ENCODE results near the gene C16orf74. TPM values are rescaled to one million over a fixed set of nuclear protein-coding genes. Genes with fewer than 3 reads are reported as not detected.

Gene C16orf74
- total RNA-seq, 6 experiments from 2014 or later, result 0.31 to 0.98 (median 0.70) TPM; not detected in 2

DNA sequence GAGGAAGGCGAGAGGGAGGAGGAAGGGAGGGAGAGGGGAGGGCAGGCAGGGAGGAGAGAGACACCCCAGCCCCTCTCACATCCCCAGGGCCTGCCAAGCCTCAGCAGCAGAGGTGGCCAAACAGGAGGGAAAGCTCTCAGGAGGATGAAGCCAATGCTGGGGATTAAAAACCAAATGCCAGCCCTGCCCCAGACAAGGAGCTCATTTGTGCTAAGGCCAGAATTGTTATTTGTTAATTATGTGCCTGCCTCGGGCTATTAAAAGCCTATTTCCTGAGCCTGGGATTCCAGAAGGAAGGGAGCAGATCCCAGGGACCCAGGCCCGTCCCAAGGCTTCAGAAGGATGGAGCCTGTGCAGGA is 34.2 kb downstream of the C16orf74 start:
- Histone ChIP-seq H3K27ac (no peak overlapping the region), H3K4me3 (no peak overlapping the region), H3K4me1 (peaks cover 0 to 15% (median 3%) of the 10 kb centered on the region in 4 donors), H3K36me3 (no peaks in the 10 kb centered on the region), H3K9me3 (no peaks in the 10 kb centered on the region), H3K27me3 (no peaks in the 10 kb centered on the region)
- intact Hi-C loops (cut with DNase I), result loop anchor here (5.0 to 10.0 kb wide), 2 partner anchors 54 to 62 kb away; no protein-coding TSS in a partner anchor
- WGBS (ENCODE audit: insufficient coverage, low coverage, low lambda C conversion rate, missing lambda C conversion rate), result 36% methylated on average over 3 of the region's 3 CpGs
- TF ChIP-seq, protein P1, sequence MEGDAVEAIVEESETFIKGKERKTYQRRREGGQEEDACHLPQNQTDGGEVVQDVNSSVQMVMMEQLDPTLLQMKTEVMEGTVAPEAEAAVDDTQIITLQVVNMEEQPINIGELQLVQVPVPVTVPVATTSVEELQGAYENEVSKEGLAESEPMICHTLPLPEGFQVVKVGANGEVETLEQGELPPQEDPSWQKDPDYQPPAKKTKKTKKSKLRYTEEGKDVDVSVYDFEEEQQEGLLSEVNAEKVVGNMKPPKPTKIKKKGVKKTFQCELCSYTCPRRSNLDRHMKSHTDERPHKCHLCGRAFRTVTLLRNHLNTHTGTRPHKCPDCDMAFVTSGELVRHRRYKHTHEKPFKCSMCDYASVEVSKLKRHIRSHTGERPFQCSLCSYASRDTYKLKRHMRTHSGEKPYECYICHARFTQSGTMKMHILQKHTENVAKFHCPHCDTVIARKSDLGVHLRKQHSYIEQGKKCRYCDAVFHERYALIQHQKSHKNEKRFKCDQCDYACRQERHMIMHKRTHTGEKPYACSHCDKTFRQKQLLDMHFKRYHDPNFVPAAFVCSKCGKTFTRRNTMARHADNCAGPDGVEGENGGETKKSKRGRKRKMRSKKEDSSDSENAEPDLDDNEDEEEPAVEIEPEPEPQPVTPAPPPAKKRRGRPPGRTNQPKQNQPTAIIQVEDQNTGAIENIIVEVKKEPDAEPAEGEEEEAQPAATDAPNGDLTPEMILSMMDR (IDR thresholded peaks at IDR 0.05), result no peak
- DNase-seq (no peak), ATAC-seq (no peak)

DNA sequence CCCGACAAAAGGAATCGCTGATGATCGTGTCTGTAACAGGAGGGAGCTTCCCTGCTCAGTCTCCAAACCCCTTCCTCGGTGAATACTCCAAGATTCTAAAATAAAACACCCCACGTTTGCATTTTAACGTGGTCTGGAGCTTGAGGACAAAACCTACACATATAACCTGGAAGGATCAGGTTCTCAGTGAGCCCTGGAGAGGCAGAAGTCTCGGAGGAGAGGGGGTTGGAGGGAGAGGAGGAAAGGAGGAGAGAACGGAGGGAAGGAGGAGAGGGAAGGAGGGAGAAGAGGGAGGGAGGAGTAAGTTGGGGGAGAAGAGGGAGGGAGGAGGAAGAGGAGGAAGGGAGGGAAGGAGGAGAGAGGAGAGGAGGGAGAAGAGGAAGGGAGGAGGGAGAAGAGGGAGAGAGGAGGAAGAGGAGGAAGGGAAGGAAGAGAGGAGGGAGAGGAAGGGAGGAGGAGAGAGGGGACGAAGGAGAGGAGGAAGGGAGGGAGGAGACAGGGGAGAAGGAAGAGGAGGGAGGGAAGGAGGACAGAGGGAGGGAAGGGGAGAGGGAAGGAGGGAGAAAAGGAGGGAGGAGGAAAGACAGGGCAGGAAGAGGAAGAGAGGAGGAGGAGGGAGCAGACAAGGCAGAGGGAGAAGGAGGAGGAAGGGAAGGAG is 34.7 kb downstream of the C16orf74 start:
- DNase-seq (no peak), ATAC-seq (no peak)
- 43% methylated on average over 9 of the region's 9 CpGs for WGBS (ENCODE audit: insufficient coverage, low coverage, low lambda C conversion rate, missing lambda C conversion rate)
- Histone ChIP-seq H3K4me3 (no peak overlapping the region), H3K9me3 (no peaks in the 10 kb centered on the region), H3K4me1 (peaks cover 0 to 15% (median 3%) of the 10 kb centered on the region in 4 donors), H3K36me3 (no peaks in the 10 kb centered on the region), H3K27me3 (no peaks in the 10 kb centered on the region), H3K27ac (no peak overlapping the region)
- TF ChIP-seq, protein P1 (IDR thresholded peaks at IDR 0.05), result no peak
- TF ChIP-seq POLR2A (IDR thresholded peaks at IDR 0.05), result no peak
- intact Hi-C loops (cut with DNase I), result loop anchor here (5.0 to 10.0 kb wide), 2 partner anchors 54 to 61 kb away; no protein-coding TSS in a partner anchor

DNA sequence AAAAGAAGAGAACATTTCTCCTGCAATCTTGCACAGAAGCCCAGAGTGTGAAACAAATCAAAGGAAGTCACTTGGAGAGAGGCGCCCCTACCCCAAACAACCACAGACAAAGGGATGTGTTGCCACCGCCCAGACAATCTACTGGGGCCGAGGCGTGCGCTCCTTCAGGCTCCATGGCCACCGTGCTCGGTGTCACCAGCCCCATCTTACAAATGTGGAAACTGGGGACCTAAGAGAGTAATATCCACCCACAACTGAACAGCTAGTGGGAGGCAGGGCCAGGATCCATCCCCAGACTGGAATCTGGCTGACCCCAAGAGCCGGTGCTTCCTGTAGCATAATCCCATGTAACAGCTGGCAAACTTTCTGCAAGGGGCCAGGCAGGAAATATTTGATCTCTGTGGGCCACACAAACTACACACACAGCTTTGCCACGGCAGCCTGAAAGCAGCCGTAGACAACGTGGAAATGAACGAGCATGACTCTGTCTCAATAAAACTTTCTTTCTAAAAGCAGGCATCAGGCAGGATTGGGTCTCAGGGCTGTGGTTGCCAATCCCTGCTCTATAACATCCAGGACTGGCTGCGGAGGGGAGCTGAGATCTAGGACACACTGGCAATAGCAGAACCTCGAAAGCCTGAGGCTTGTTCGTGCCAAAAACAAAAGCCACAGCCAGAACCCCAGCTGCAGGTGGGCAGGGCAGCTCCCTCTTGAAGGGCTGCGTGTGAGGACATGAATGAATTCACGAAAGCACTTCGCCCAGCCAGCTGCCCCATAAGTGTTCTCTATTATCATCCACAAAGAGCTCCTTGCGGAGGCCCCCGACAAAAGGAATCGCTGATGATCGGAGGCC is 35.5 kb downstream of the C16orf74 start:
- WGBS (ENCODE audit: insufficient coverage, low coverage, low lambda C conversion rate, missing lambda C conversion rate), result 59% methylated on average over 17 of the region's 22 CpGs
- intact Hi-C loops (cut with DNase I), result loop anchor here (5.0 to 10.0 kb wide), 2 partner anchors 53 to 61 kb away; no protein-coding TSS in a partner anchor
- DNase-seq (no peak), ATAC-seq (no peak)
- H3K9me3 ChIP-seq, result no peaks in the 10 kb centered on the region
- H3K4me1 ChIP-seq, result peaks cover 0 to 12% (median 3%) of the 10 kb centered on the region in 4 donors
- H3K27ac ChIP-seq, result no peak overlapping the region
- no peak overlapping the region for H3K4me3 ChIP-seq
- TF ChIP-seq, protein P1 (IDR thresholded peaks at IDR 0.05), result no peak
- no peak for TF ChIP-seq POLR2A (IDR thresholded peaks at IDR 0.05)
- no peaks in the 10 kb centered on the region for H3K27me3 ChIP-seq
- H3K36me3 ChIP-seq, result no peaks in the 10 kb centered on the region

DNA sequence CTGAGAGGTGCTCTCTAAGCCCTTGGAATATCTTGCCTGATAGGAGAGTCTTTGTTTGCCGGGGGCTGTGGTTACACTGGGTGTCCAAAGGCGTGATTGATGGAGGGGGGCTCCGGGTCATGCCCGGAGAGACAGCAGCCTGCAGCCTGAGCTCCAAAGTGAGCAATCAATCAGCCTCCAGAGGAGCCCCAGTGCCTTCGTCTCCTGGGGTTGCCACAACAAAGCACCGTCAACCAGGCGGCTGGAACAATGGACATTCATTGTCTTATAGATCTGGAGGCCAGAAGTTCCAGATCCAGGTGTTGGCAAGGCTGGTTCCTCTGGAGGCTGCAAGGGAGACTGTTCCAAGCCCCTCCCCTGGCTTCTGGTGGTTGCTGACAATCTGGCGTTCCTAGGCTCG is 38.1 kb downstream of the C16orf74 start:
- Histone ChIP-seq H3K4me3 (no peak overlapping the region), H3K9me3 (no peaks in the 10 kb centered on the region), H3K36me3 (no peaks in the 10 kb centered on the region), H3K27ac (no peak overlapping the region), H3K4me1 (peaks cover 0 to 3% (median 0%) of the 10 kb centered on the region in 4 donors), H3K27me3 (no peaks in the 10 kb centered on the region)
- no peak for TF ChIP-seq POLR2A (IDR thresholded peaks at IDR 0.05)
- TF ChIP-seq, protein P1 (IDR thresholded peaks at IDR 0.05), result no peak
- intact Hi-C loops (cut with DNase I), result loop anchor here in 1 of 2 donors (10.0 kb wide), 1 partner anchor 58 kb away; no protein-coding TSS in a partner anchor
- WGBS (ENCODE audit: insufficient coverage, low coverage, low lambda C conversion rate, missing lambda C conversion rate), result 60% methylated on average over 1 of the region's 9 CpGs
- ATAC-seq (no peak), DNase-seq (no peak)
